Germinal center (tissue), 1 donor: ENCODE data around the gene GPR25.

ENCODE experiments used
- DNase-seq: peaks from one replicate; pipeline ENCODE4 v3.0.0; 2012; ENCODE audit warnings: mixed read lengths, low spot score

GPR25 gene

DNA sequence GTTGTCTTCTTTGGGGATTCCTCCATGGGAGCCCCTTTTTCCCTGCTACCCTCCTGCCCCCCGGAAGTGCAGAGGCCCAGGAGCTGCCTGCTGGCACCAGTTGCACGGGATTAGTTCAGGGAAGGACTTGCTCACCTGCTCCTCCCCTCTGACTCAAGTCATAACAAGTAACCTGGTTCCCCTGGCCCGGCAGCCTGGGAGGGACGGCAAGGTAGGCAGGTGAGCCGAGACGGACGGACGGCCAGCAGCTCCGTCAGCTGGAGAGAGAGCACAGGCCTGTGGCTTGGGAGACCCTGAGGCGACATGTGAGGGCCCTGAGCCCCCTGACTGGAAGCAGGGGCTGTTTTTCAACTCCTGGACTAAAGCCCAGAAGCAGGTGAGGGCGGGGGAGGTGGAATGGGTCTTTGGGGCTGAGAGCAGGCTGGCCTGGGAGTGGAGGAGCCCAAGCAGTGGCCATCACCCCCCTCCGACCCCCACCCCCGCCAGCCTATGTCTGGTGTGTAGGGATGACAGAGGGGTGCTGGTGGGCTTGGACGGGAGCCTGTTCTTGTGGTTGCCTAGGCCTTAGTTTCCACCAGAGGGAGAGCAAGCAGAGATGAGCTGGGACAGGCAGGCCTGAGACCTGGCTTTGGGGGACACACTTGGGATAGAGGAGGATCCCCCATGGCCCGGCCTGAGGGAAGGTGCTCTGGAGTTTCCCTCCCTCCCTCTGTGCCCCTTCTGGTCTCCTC lies 22.1 kb downstream of the GPR25 start, which contains the start of gene INAVA:
Gene INAVA (plus strand): TSS at position 189 of the 731 bp plus-strand sequence. CDS start 3,501 bp downstream, outside the sequence.
- no peak for DNase-seq

- no peak for DNase-seq
These were observed 22.6 kb downstream of the GPR25 start for GRCh38 chr1:200895443-200895789.

DNA sequence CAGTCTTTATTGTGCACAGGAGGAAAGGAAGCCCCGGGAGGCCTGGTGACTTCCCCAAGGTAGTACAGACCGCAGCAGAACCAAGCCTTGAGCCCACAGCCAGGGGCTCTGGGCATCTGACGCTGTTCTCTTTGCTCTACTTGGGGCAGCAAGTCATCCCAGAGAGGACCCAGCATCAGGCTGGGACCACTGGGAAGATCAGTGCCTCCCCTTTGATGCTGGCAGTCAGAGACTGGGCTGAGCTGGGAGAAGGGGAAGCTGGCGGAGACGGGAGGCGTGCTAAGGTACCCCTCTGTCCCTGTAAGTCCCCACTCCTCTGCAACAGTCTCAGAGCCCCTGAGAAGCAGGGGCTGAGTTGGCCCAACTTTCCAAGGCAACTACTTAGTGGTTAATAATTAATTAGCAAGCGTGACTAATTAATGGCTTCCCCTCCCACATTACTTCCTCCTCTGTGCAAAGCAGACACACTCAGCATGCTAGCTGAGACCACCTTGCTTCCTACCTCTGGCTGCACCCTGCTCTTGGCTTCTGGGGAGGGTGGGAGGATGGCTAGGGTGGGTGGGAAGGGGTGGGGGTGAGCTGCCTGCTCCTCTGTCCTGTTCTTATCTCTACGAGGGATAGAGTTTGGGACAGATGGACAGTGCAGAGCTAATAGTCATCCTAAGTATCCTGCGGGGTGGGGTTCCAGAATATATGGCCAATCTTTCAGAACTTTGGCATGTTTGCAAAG lies 23.2 kb downstream of the GPR25 start:
- no peak for DNase-seq

DNA sequence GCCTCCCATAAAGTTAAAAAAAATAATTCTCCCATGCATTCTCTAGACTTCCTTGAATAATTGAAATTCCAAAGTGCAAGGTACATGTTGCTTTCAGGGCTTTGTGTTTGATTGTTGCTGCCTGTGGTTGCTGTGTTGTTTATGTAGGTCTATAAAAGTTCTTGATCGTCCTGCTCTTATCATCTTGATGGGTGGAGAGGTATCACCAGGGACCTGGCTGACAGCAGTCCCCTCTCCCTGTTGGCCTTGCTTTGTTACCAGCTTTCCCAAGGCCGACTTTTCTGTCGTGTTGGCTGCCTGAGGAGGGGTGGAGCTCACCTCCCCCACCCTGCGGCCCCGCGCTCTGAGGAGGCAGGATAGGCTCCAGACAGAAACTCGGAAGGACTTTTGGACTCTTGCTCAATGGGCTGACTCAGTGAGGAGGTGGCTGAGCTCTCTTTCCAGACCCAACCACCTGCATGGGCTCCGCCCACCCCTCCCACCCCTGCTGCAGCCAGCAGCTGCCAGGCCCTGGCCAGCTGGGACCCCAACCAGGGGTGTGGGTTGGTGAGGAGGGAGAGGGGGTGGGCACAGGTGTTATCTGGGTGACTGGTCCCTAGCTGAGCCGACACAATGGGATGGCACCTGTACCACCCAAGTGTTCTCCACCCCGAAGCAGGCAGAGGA lies 23.9 kb downstream of the GPR25 start:
- DNase-seq: no peak

DNA sequence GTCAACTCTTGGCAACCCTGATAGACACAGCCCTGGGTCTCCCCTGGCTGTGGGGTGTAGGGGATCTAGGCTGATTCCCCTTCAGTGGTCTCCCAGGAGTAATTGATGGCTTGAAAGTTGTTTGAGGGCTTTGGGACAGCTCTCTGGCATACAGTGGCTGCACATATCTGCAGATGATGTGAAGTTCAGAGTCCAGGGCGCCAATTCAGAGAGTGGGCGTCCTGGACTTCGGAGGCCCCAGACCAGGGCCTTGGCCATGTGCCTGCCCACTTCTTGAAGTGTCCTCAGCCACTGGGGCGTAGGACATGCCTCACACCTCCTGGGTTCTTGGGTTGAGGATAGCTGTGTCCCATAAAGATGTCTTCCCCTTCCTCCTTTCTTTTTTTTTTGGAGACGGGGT lies 24.5 kb downstream of the GPR25 start:
- DNase-seq: no peak

- DNase-seq: no peak
These were observed 26.2 kb downstream of the GPR25 start for GRCh38 chr1:200899015-200899386.

DNA sequence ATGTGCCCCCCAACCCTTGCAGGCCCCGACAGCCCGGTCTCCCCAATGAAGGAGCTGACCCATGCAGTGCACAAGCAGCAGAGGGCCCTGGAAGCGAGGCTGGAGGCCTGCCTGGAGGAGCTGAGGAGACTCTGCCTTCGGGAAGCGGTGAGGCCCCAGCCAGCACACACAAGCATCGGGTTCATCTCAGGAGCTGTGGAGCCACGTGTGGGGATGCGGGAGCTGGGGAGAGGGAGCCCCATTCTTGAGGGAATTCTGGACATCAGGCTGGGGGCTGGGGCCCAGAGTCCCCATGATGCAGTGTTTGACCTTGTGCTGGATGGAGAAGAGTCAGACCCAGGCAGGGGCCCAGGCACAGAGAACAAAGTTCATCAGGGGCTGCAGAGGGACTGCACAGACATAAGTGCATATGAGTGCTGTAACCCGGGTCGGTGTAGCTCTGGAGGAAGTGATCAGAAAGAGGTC lies 26.7 kb downstream of the GPR25 start:
- no peak for DNase-seq

DNA sequence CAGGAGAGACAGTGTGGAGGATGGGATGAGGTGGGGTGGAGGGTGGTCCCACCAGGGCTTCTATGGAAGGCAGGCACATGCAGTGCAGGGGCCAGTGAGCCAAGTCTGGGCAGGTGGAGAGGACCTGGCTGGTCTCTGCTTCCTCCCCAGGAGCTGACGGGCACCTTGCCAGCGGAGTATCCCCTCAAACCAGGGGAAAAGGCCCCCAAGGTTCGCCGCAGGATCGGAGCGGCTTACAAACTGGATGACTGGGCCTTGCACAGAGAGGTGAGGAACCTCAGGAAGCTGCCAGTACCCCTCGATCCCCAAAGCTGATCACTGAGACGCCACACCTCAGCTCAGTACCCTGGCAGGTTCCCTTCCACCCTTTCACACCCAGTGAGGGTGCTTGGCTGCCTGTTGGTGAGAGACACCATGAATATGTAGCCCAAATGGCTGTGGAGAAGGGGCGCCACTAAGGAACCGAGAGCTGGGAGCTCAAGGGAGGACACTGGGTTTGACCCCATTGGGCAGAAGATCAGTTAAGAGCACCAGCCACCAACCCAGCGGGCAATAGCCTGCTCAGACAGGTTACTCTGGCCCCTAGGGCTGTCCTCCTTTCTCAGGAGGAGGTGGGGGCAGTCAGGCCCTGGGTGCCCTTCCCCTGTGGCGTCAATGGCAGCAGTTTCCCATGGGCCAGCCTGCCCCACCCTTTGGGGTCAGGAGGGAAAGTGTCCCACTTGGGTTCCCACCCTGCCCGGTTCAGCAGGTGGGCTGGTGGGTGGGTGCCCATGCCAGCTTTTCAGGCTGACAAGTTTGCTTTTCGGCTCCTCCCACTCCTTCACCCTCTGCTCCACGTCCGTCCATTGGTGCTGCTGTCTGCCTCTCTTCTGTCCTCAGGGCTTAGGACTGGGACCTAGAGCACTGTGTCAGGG lies 27.4 kb downstream of the GPR25 start:
- DNase-seq: no peak

DNA sequence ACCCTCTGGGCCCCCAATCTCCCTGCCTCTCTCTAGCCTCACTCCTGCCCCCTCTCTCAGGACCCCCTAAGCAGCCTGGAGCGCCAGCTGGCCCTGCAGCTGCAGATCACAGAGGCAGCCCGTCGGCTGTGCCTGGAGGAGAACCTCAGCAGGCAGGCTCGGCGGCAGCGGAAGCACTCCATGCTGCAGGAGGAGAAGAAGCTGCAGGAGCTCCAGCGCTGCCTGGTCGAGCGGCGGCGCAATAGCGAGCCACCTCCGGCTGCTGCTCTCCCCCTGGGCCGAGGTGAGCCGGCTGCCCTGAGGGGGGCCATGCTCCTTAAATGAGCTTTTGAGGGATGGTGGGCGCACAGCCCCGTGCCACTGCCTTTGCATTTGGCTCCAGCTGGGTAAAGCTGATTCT lies 28.1 kb downstream of the GPR25 start:
- DNase-seq: no peak

- no peak for DNase-seq
These were observed 28.6 kb downstream of the GPR25 start for GRCh38 chr1:200901350-200901749.

- DNase-seq: no peak
These were observed 29.1 kb downstream of the GPR25 start for GRCh38 chr1:200901796-200902444.

GRCh38 chr1:200903793-200904192 lies 31.0 kb downstream of the GPR25 start:
- DNase-seq: no peak

DNA sequence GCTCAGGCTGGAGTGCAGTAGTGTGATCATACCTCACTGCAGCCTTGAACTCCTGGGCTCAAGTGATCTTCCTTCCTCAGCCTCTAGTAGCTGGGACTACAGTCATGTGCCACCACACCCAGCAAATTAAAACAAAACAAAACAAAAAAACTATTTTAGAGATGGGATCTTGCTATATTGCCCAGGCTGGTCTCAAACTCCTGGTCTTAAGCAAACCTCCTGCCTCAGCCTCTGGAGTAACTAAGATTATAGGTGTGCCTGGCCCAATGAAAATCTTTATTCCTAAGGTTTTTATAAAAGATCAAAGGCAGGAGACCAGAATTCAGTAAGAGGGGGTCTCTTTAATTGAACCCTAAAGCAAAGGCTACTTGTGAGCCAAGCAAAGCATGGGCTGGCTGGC lies 32.0 kb downstream of the GPR25 start:
- DNase-seq: no peak

GRCh38 chr1:200905411-200906052 lies 32.8 kb downstream of the GPR25 start:
- no peak for DNase-seq

- no peak for DNase-seq
These were observed 33.7 kb downstream of the GPR25 start for GRCh38 chr1:200906491-200906890.

DNA sequence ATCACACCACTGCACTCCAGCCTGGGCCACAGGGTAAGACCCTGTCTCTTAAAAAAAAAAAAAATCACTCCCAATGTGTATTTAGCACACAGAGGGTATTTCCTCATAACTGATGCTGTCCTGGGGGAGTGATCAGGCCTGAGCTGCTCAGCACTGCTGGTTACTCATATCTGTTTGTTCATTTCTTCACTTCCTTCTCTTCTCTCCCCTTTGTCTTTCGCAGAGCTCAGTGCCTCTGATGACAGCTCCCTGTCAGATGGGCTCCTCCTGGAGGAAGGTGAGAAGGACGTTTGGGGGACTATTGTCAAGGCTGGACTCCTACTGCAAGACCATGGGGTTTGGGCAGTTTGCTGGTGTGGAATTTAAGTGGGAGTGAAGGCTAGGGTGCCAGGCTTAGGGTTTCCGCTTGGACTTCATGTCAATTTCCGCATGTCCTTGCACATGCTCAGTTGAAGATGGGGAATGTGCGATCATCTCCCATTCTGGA lies 34.9 kb downstream of the GPR25 start:
- DNase-seq: no peak

DNA sequence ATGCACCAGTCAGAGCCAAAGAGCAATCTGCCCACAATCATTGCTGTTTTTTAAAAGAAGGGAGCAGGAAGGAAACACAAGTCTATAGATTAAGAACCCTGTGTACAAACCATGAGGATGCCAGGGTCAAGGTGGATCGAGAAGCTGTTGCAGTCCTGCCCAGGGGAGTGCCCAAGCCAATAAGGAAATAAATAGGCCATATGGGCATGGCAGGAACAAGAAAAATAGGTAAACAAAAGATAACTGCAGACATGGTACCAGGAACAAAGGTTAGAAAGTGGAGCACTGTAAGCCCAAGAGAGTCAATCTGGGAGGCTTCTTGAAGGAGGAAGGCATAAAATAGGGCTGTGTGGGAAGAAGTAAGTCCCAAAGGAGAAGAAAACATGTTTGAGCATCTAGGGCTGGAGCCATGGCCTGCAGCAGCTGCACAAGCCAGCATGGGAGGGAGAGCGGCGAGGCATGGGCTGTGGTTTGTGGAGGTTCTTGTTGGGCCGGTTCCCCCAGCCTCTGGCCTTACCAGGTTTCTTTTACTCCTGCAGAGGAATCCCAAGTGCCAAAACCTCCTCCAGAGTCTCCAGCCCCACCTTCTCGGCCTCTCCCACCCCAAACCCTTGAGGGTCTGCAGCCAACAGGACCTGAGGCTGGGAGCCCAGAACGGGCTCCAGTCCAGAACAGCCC lies 35.5 kb downstream of the GPR25 start:
- DNase-seq: no peak

DNA sequence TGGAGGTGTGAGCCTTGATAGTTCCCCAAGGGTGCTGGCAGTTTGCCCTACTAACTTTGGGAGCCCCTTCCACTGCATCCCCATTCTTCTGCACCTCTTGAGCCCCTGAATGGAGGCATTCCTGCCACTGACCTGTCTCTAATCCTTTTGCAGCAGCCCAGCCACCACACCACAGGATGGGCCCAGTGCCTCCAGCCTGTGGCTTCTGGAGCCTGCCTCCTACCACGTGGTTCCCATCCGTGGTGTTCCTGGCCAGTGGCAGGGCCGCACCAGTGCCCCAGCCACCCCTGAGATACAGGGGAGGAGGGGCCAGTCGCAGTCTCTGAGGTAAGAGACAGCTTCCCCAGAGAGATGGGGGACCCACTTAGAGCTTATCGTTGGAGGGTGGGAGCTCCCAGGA lies 36.3 kb downstream of the GPR25 start:
- no peak for DNase-seq

DNA sequence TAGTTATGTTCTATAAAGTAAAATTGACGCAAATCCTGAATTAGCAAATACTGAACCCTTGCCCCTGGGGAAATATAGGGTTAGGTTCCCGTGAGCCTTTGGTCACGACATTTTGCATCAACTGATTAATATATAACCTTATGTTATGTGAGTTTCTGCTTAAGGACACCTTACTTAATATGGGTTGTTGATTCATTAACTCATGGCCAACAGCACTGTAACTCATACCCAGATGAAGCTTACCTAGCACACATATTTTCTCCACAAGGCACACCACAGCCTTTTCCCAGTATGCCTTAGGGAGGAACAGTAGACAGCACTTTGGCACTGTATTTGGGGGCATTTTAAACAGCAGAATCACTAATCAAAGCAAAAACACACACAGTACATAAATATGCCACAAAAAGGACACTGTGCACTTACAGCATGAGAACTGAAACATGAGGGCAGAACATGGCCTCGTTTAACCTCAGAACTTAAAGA lies 37.0 kb downstream of the GPR25 start:
- DNase-seq: no peak

GRCh38 chr1:200911361-200911760 lies 38.6 kb downstream of the GPR25 start:
- no peak for DNase-seq
